HG03108 (cell line): ENCODE measurements around the gene NAA10.

ENCODE experiments used
- ATAC-seq: cut with Tn5 transposase; IDR thresholded peaks from one replicate; pipeline ENCODE4 v1.9.1; 2021; ENCODE audit warnings: moderate library complexity; ENCODE audit not compliant: unreplicated experiment

The NAA10 gene

GRCh38 chrX:153911798-153912197 lies 23.0 kb downstream of the NAA10 start:
- ATAC-seq, result no peak

- ATAC-seq, result no peak
Observed at GRCh38 chrX:153910446-153910845, 24.4 kb downstream of the NAA10 start.

GRCh38 chrX:153909980-153910360 lies 24.9 kb downstream of the NAA10 start:
- no peak for ATAC-seq

- no peak for ATAC-seq
Observed at GRCh38 chrX:153909024-153909979, 25.5 kb downstream of the NAA10 start.

GRCh38 chrX:153908219-153908860 lies 26.5 kb downstream of the NAA10 start:
- no peak for ATAC-seq

- no peak for ATAC-seq
Observed at GRCh38 chrX:153907456-153907855, 27.4 kb downstream of the NAA10 start.

- no peak for ATAC-seq
Observed at GRCh38 chrX:153906126-153906917, 28.5 kb downstream of the NAA10 start.

- ATAC-seq, result no peak
Observed at GRCh38 chrX:153905481-153906095, 29.2 kb downstream of the NAA10 start.

GRCh38 chrX:153903991-153904957 lies 30.6 kb downstream of the NAA10 start, which contains the start of gene AVPR2:
TSS of gene AVPR2 (plus strand) at chrX:153904673. CDS start at chrX:153905146, 473 bp downstream.
- no peak for ATAC-seq

GRCh38 chrX:153903238-153903980 lies 31.4 kb downstream of the NAA10 start:
- ATAC-seq, result no peak

GRCh38 chrX:153902385-153902784 lies 32.5 kb downstream of the NAA10 start:
- no peak for ATAC-seq

GRCh38 chrX:153901753-153902140 lies 33.1 kb downstream of the NAA10 start:
- ATAC-seq, result no peak

- ATAC-seq, result peak; percentile 94
Observed at GRCh38 chrX:153900831-153901752, 33.7 kb downstream of the NAA10 start.

GRCh38 chrX:153897899-153898298 lies 36.9 kb downstream of the NAA10 start:
- no peak for ATAC-seq

- ATAC-seq, result no peak
Observed at GRCh38 chrX:153889123-153889522, 45.7 kb downstream of the NAA10 start.

GRCh38 chrX:153888344-153888743 lies 46.5 kb downstream of the NAA10 start:
- ATAC-seq, result peak; percentile 57

GRCh38 chrX:153887385-153887784 lies 47.5 kb downstream of the NAA10 start:
- no peak for ATAC-seq

- no peak for ATAC-seq
Observed at GRCh38 chrX:153886915-153887314, 47.9 kb downstream of the NAA10 start.
